Measurements from ENCODE around the gene SPNS2.

The SPNS2 gene

DNA sequence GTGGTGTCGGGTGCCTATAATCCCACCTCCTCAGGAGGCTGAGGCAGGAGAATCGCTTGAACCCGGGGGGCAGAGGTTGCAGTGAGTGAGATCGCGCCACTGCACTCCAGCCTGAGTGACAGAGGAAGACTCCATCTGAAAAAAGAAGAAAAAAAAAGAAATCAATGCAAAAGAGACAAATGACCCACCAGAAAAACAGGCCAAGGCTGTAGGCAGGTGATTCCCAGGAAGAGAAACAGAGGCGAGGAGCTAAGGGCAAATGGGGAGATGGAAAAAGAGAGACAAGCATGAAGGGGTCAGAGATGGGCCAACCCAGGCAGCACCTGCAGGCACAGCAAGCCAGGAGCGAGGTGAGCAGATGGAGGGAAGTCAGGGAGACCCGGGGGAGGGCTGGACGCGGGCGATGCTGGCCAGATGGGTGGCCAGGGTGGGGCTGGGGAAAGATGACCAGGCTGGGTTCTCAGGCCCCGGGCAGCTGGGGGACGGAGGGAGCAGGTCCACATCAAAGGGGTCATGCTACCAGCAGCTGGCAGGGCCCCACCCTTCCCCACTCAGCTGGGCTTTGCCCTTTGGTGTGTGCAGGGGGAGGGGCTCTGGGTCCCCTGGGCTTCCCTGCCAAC is 31.0 kb downstream of the SPNS2 start:
- Histone ChIP-seq H4K20me1 (peaks cover 12% of the 10 kb centered on the region; the same call in 1 of the 2 replicates), H3K9me3 (no peaks in the 10 kb centered on the region), H3K4me1 (peaks cover 70% of the 10 kb centered on the region), H3K4me2 (peak overlapping the region; percentile 34), H3K36me3 (peaks cover 17% of the 10 kb centered on the region; the same call in 1 of the 2 replicates), H3K27ac (0 out of 2 replicates have a peak overlapping the region, but pooled peaks have one; percentile 2), H3K27me3 (no peaks in the 10 kb centered on the region), H3K4me3 (no peak overlapping the region), H3K9ac (no peak overlapping the region)
- no peak for TF ChIP-seq Cebpa-rat (IDR thresholded peaks at IDR 0.05)

DNA sequence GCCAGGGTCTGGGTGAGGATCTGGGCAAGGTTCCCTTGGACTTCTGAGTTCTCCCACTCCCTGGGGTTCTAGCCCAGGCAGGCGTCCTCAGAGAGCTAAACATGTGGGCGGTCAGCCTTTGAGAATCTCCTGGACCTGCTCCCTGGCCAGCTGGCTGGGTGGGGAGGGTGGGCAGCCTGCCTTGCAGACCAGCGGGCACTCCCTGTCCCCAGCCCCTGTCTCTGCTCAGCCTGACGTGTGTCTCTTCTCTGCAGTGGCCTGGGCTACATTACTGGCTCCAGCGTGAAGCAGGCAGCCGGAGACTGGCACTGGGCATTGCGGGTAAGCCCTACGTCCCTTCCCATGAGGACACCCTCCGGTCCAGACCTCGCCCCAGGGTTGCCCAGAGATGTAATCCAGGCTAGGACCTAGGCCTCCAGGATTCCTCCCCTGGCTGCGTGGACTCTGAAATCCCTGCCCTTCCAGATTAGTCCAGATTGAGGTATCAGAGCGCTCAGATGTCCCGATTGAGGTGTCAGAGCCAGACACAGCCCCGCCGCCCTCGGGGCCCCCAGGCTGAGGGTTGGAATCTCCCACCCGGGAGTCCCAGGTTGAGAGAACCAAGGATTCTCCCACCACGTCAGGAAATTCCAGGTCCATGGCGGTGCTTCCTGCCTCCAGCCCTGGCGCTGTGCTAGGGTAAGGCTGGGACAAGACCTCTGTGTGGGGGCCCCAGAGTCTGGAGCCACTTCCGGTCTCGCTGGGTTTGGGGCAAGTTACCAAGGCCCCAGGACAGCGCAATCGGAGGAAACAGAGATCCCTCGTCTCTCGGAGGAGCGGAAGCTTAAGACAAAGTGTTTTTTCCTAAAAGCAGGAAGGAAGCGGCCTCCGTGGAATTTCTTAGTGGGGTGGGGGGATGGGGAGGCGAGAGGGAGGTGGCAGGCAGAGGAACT is 32.4 kb downstream of the SPNS2 start:
- no peak for TF ChIP-seq Cebpa-rat (IDR thresholded peaks at IDR 0.05)

DNA sequence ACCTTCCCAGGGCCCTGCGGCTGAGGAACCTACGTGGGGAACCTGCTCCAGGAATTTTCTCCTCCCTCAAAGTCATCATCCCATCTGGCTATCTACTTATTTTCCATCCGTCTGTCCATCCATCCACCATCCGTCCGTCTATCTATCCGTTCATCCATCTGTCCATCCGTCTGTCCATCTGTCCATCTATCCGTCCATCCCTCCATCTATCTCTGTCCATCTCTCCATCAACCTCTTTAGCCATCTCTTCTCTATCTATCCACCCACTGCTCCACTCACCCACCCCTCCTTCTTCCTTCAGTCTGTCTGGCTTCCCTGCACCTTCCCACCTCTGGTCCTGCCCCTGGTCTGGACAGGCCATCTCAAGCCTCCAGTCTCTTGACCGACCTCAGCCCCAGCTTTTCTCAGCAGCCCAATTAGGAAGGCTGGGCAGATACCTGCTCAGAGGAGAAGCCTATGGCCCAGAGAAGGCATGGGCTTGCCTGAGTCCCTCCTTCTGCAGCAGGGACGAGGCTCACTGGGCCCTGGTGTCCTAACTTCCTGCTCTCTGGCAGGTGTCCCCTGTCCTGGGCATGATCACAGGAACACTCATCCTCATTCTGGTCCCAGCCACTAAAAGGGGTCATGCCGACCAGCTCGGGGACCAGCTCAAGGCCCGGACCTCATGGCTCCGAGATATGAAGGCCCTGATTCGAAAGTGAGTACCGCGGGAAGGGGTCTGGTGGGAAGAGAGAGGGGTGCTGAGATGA is 33.5 kb downstream of the SPNS2 start:
- Histone ChIP-seq H3K27me3 (no peaks in the 10 kb centered on the region), H3K4me3 (no peak overlapping the region), H4K20me1 (peaks cover 22% of the 10 kb centered on the region), H3K4me1 (peaks cover 89% of the 10 kb centered on the region), H3K27ac (no peak overlapping the region), H3K9me3 (no peaks in the 10 kb centered on the region), H3K9ac (no peak overlapping the region), H3K36me3 (peaks cover 14% of the 10 kb centered on the region), H3K4me2 (peak overlapping the region; percentile 57)
- no peak for TF ChIP-seq Cebpa-rat (IDR thresholded peaks at IDR 0.05)

More for the DNA sequence above, 32.4 kb downstream of the SPNS2 start:
- Histone ChIP-seq H3K9me3 (no peaks in the 10 kb centered on the region), H3K27ac (peak overlapping the region; percentile 26; the same call in 1 of the 2 replicates), H3K4me3 (no peak overlapping the region), H3K36me3 (peaks cover 11% of the 10 kb centered on the region; the same call in 1 of the 2 replicates), H3K4me2 (peak overlapping the region; percentile 57), H4K20me1 (peaks cover 12% of the 10 kb centered on the region; the same call in 1 of the 2 replicates), H3K4me1 (peaks cover 78% of the 10 kb centered on the region), H3K27me3 (no peaks in the 10 kb centered on the region), H3K9ac (no peak overlapping the region)

DNA sequence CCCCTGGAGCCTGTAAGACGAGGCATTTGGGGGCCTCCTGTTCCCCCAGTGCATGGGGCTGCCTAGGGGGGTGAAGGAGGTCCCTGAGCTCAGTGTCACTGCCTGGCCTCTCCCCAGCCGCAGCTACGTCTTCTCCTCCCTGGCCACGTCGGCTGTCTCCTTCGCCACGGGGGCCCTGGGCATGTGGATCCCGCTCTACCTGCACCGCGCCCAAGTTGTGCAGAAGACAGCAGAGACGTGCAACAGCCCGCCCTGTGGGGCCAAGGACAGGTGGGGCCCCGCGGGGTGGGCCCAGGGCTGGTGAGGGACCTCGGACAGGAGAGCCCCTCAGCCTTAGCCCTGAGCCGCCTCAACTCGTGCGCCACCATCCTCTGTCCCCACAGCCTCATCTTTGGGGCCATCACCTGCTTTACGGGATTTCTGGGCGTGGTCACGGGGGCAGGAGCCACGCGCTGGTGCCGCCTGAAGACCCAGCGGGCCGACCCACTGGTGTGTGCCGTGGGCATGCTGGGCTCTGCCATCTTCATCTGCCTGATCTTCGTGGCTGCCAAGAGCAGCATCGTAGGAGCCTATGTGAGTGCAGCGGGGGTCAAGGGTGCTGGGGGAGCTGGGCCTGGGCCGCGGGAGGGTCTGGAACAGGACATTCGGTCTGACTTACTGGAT is 34.3 kb downstream of the SPNS2 start:
- H3K4me2 ChIP-seq, result 0 out of 2 replicates have a peak overlapping the region, but pooled peaks have one; percentile 30
- no peaks in the 10 kb centered on the region for H3K27me3 ChIP-seq
- H3K4me1 ChIP-seq, result peaks cover 90% of the 10 kb centered on the region

DNA sequence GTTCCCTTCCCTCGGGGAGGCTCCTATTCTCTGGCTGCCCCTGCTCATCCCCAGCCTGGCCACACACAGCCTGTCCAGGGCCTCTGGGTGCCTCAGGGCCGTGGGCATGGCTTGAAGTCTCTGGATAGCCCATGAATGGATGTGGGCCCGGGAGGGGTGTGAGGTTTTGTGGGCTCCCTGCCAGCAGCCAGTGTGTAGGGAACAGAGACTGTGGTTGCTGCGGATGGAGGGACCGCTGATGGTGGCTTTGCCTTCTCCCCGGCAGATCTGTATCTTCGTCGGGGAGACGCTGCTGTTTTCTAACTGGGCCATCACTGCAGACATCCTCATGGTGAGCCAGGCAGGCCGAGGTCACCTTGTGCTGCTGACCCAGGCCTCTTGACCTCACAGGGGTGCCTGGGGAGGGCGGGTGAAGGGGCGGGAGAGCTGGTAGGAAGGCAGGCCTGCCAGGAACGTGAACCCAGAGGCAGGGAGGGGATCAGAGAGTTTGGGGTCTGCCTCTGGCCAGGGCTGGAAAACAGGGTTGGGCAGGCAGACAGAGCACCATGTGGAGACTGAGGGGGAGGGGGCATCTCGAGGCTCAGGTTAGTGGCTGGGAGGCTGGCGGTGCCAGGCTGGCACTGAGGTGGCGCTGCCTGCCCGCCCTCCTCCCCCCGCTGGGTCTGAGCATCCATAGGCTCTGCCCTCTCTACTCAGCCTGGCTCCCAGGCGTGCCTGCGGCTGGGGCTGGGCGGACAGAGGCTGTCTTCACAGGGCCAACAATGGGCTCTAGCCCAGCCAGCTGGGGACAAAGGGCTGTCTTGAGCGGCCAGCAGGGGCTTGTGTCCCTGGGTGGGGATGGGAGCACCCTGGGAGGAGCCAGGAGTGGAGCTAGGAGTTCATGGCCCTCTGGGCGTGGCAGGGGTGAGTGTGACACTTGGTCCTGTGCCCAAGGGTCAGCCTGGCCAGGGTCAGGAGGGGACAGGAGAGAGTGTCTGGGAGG is 35.1 kb downstream of the SPNS2 start:
- TF ChIP-seq Cebpa-rat (IDR thresholded peaks at IDR 0.05), result no peak
- H3K4me3 ChIP-seq, result no peak overlapping the region
- peak overlapping the region; percentile 30; the same call in 1 of the 2 replicates for H3K27ac ChIP-seq
- H3K36me3 ChIP-seq, result peaks cover 30% of the 10 kb centered on the region
- H3K27me3 ChIP-seq, result no peaks in the 10 kb centered on the region
- H3K4me2 ChIP-seq, result peak overlapping the region; percentile 30
- H3K9ac ChIP-seq, result no peak overlapping the region
- H4K20me1 ChIP-seq, result peaks cover 38% of the 10 kb centered on the region
- peaks cover 90% of the 10 kb centered on the region for H3K4me1 ChIP-seq
- H3K9me3 ChIP-seq, result no peaks in the 10 kb centered on the region

More for the DNA sequence above, 34.3 kb downstream of the SPNS2 start:
- Histone ChIP-seq H4K20me1 (peaks cover 30% of the 10 kb centered on the region), H3K4me3 (no peak overlapping the region), H3K27ac (no peak overlapping the region), H3K36me3 (peaks cover 22% of the 10 kb centered on the region), H3K9me3 (no peaks in the 10 kb centered on the region), H3K9ac (no peak overlapping the region)
- TF ChIP-seq Cebpa-rat (IDR thresholded peaks at IDR 0.05), result no peak

DNA sequence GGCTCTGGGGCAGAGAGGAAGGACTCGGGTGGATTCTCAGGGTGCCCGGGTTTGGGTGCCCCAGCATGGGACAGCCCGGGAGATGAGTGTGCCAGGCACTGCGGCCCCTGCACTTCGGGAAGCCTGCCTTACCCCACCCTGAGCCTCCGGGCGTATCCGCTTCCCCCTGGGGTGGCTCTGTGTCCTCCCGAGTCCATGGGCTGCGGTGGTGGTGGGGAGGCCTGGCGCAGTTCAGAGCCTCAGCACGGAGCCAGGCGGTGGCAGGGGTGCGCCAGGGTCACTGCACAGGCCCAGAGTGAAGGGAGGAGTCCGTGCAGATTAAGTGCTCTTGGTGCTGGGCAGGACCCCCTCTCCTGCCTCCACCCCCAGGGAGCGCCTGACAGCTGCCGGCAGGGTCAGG is 35.8 kb downstream of the SPNS2 start:
- H3K9ac ChIP-seq, result no peak overlapping the region

DNA sequence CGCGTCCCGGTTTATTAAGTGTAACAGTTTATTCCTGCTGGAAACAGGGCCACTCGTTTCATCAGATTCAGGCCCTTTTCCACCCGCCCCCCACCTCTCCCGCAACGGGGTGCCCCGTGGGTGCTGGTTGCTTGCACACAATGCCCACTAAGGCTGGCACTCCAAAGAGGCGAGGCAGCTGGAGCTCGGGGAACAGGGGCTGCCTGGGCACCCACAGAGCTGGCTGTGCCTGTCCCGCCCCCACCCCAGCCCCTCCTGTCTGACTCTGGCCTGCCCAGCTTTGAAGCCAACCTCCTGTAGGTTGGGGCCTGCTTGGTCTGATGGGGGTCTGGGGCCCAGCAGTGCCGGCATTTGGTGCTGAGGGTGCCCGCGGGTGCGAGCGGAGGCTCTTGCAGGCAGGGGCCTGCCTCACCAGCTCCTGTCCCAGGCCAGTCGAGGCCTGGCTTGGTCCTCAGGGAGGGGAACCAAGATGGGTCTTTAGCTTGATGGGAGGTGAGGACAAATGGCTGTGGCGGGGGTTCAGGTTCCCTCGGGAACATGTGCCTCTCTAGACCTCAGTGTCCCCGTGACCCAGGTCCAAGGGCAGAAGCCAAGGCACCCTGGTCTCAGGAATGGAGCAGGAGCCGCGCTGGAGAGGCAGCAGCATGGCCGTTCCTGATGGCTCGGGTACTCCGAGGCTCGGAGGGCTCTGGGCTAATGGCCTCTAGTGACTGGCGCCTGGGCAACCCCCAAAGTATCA is 36.4 kb downstream of the SPNS2 start:
- Histone ChIP-seq H3K27me3 (no peaks in the 10 kb centered on the region), H3K4me2 (peak overlapping the region; percentile 52)

More for the DNA sequence above, 35.8 kb downstream of the SPNS2 start:
- Histone ChIP-seq H3K4me2 (peak overlapping the region; percentile 30), H3K27me3 (no peaks in the 10 kb centered on the region), H3K36me3 (peaks cover 37% of the 10 kb centered on the region), H3K27ac (peak overlapping the region; percentile 30; the same call in 1 of the 2 replicates), H3K9me3 (no peaks in the 10 kb centered on the region), H3K4me1 (peaks cover 90% of the 10 kb centered on the region), H4K20me1 (peaks cover 45% of the 10 kb centered on the region), H3K4me3 (no peak overlapping the region)
- no peak for TF ChIP-seq Cebpa-rat (IDR thresholded peaks at IDR 0.05)

More for the DNA sequence above, 36.4 kb downstream of the SPNS2 start:
- H3K36me3 ChIP-seq, result peaks cover 43% of the 10 kb centered on the region
- H3K9ac ChIP-seq, result no peak overlapping the region
- H3K4me1 ChIP-seq, result peaks cover 89% of the 10 kb centered on the region
- no peak overlapping the region for H3K4me3 ChIP-seq
- H4K20me1 ChIP-seq, result peaks cover 51% of the 10 kb centered on the region
- H3K27ac ChIP-seq, result 0 out of 2 replicates have a peak overlapping the region, but pooled peaks have one; percentile 13
- no peaks in the 10 kb centered on the region for H3K9me3 ChIP-seq
- TF ChIP-seq Cebpa-rat (IDR thresholded peaks at IDR 0.05), result no peak

Data from BLaER1 (cell line).